Natural killer cell treated with Interleukin-12 subunit alpha and Interleukin-12 subunit beta and Interleukin-15 and Interleukin-18, amount 100 ng/mL, for 72 hours (primary cell): ENCODE results near the gene ZNF41. TPM values are rescaled to one million over a fixed set of nuclear protein-coding genes. Genes with fewer than 3 reads are reported as not detected.
A peak's percentile ranks its signal among the peaks of the same experiment; 100 is the strongest.
"Not testable (repeated sequence)": the region's sequence is repeated elsewhere in the genome, so short reads cannot be mapped to it uniquely, and the experiment has no call there.

Experiments
- ATAC-seq, 2 donors: fragments of 150-1000 bp; cut with Tn5 transposase in 1 of 2; sonication (Bioruptor Pico), chemical (Tn5 transposase) in 1 of 2; 2 replicates each; pipeline ENCODE4 v1.10.0; 2021
- DNase-seq: peaks from one replicate; pipeline ENCODE4 v3.0.0; 2022; ENCODE audit warnings: low spot score
- H3K27ac Mint-ChIP-seq, 2 donors: 1 replicate in 1 of 2; 2 replicates in 1 of 2; pipeline ENCODE4 v1.8.0; 2022; ENCODE audit warnings: mixed read lengths in 2 of 2, mild to moderate bottlenecking in 1 of 2, moderate library complexity in 1 of 2
- H3K27me3 Mint-ChIP-seq, 2 donors: 1 replicate in 1 of 2; 2 replicates in 1 of 2; pipeline ENCODE4 v1.8.0; 2022; ENCODE audit warnings: mixed read lengths in 2 of 2
- H3K36me3 Mint-ChIP-seq: one replicate; pipeline ENCODE4 v1.8.0; 2022; ENCODE audit warnings: mixed read lengths
- H3K4me1 Mint-ChIP-seq, 2 donors: 1 replicate in 1 of 2; 2 replicates in 1 of 2; pipeline ENCODE4 v1.8.0; 2022; ENCODE audit warnings: low read depth in 2 of 2, mixed read lengths in 2 of 2, mild to moderate bottlenecking in 1 of 2
- H3K4me3 Mint-ChIP-seq: one replicate; pipeline ENCODE4 v1.8.0; 2022; ENCODE audit warnings: mixed read lengths
- H3K9me3 Mint-ChIP-seq: 2 replicates; pipeline ENCODE4 v1.8.0; 2022; ENCODE audit warnings: mixed read lengths
- total RNA-seq, 2 donors: library from RNA; stranded (reverse); gene quantifications; one replicate each; pipeline ENCODE4 v1.2.3, GENCODE V29; 2022

The ZNF41 gene
- 10 to 100 TPM; 12.5 to 16.6 TPM for total RNA-seq

DNA sequence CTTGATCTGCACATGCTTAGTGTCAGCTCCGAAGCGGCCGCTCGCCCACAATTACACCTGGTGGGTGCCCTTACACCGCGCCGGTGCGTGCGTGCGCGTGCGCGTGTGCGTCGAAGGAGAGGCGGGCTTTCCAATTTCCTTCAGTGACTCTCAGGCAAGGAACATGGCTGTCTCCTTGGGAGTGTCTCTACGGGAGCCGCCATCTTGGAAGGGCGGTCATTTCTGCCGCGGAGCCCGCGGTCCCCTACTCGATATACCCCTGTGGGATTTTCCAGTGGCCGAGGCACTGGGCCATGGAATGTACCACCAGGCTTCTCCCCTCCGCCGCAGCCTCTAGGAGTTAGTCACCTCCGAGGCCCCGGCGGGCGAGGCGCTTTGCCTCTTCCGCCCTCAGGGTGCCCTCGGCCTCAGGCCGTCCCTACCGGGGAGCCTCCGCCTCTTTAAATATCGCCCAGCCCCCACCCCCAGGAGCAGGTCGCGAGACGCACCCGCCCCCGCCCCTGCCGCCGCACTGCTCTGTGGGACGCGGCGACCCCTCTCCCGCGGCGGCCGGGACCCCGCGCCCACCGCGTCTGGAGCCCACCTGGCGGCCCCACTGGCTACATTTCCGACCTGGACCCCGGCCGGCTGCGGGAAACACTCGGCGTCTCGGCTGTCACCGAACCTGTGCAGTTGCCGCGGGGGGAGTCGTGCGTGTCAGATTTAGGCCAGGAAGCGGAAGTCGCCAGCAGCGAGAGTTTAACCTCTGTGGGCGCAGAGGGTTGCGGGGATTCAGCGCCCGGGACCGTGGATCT is at the start of gene ZNF41:
Gene ZNF41 (minus strand): TSS at position 711 of the 794 bp plus-strand sequence. CDS start 15,741 bp downstream, outside the sequence.
- H3K4me1 Mint-ChIP-seq, result peaks cover 10 to 21% of the 10 kb centered on the region in 2 donors
- peaks cover 0 to 3% of the 10 kb centered on the region in 2 donors for H3K27me3 Mint-ChIP-seq
- H3K36me3 Mint-ChIP-seq, result no peaks in the 10 kb centered on the region
- ATAC-seq (peak; percentile 90 to 92), DNase-seq (peak; percentile 71)
- peak within 1 kb of the TSS; percentile 80 to 85 for H3K27ac Mint-ChIP-seq
- no peaks in the 10 kb centered on the region for H3K9me3 Mint-ChIP-seq
- peak within 1 kb of the TSS; percentile 96 for H3K4me3 Mint-ChIP-seq

DNA sequence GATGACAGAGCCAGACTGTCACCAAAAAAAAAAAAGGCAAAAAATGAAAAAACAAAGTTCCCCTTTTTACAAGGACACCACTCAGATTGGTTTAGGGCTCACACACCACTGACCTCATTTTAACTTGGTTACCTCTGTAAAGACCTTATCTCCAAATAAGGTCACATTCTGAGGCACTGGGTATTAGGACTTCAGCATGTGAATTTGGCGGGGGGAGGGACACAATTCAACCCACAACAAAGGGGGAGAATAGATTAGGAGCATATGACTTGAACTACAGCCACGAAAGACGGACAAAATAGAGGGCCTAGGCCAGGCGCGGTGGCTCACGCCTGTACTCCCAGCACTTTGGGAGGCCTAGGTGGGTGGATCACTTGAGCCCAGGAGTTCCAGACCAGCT is 47.0 kb upstream of the ZNF41 start:
- no peak overlapping the region for H3K4me3 Mint-ChIP-seq
- H3K27ac Mint-ChIP-seq, result no peak overlapping the region
- H3K27me3 Mint-ChIP-seq, result peaks cover 0 to 10% of the 10 kb centered on the region in 2 donors
- H3K9me3 Mint-ChIP-seq, result no peaks in the 10 kb centered on the region
- DNase-seq (no peak), ATAC-seq (no peak)
- H3K36me3 Mint-ChIP-seq, result no peaks in the 10 kb centered on the region
- H3K4me1 Mint-ChIP-seq, result no peaks in the 10 kb centered on the region

DNA sequence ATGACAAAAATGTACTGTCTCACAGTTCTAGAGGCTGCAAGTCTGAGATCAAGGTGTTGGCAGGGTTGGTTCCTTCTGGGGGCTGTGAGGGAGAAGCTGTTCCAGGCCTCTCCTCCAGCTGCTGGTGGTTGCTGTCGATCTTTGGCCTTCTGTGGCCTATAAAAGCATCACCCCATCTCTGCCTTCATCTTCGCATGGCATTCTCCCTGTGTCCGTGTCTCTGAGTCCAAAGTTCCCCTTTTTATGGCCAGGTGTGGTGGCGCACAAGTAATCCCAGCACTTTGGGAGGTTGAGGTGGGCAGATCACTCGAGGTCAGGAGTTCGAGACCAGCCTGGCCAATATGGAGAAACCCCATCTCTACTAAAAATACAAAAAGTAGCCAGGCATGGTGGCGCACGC is 46.5 kb upstream of the ZNF41 start:
- no peaks in the 10 kb centered on the region for H3K4me1 Mint-ChIP-seq
- H3K4me3 Mint-ChIP-seq, result no peak overlapping the region
- no peak for DNase-seq
- H3K27me3 Mint-ChIP-seq, result peaks cover 0 to 9% of the 10 kb centered on the region in 2 donors
- no peak for ATAC-seq
- no peaks in the 10 kb centered on the region for H3K9me3 Mint-ChIP-seq
- H3K27ac Mint-ChIP-seq, result no peak overlapping the region
- no peaks in the 10 kb centered on the region for H3K36me3 Mint-ChIP-seq

DNA sequence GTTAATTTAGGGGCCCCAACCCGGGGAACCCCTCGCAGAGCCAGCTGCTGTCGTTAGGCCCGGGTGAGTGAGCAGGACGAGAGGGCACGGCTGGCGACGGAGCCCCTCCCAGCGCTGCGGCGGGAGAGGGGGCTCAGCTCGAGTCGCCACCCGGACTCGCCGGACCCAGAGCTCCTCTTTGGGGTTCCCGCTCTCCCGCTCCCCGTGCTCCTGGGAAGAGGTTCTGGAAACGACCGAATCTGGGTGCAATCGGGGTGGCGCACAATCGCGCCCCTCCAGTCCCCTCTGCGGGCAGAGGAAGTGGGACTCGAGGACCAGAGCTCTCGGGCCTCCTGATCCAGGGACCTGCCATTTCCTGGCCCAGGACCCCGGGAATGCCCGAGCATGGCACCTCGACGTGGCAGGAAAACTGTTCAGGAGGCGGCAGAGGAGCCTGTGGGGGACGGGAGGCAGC is 40.7 kb upstream of the ZNF41 start:
- ATAC-seq (peak; percentile 4 to 68), DNase-seq (no peak)
- Mint-ChIP-seq H3K9me3 (no peaks in the 10 kb centered on the region), H3K27me3 (peaks cover 0 to 3% of the 10 kb centered on the region in 2 donors), H3K36me3 (no peaks in the 10 kb centered on the region), H3K4me1 (no peaks in the 10 kb centered on the region), H3K4me3 (peak overlapping the region; percentile 70), H3K27ac (no peak overlapping the region)

DNA sequence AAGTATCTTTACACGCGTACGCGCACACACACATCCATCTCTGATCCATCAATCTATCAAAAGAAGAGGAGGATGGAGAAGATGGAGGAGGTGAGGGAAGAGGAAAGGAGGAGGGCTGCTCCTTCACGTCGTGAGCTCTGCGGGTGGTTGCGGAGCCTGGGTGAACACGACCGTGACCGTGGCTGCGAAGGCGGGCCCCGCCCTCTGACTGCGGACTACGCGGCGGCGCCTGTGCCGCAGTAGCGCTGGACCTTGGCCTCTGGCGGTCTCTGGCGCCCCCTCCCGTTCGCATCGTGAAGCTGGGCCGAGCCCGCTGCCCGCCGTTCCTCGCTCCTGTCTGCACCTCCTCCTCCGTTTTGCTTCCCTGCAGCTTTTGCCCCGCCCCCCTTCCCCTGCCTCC is 40.3 kb upstream of the ZNF41 start:
- no peaks in the 10 kb centered on the region for H3K9me3 Mint-ChIP-seq
- H3K4me3 Mint-ChIP-seq, result peak overlapping the region; percentile 70
- no peak overlapping the region for H3K27ac Mint-ChIP-seq
- DNase-seq (peak; percentile 83), ATAC-seq (peak; percentile 97 to 99)
- no peaks in the 10 kb centered on the region for H3K36me3 Mint-ChIP-seq
- H3K4me1 Mint-ChIP-seq, result no peaks in the 10 kb centered on the region
- H3K27me3 Mint-ChIP-seq, result peaks cover 0 to 3% of the 10 kb centered on the region in 2 donors

DNA sequence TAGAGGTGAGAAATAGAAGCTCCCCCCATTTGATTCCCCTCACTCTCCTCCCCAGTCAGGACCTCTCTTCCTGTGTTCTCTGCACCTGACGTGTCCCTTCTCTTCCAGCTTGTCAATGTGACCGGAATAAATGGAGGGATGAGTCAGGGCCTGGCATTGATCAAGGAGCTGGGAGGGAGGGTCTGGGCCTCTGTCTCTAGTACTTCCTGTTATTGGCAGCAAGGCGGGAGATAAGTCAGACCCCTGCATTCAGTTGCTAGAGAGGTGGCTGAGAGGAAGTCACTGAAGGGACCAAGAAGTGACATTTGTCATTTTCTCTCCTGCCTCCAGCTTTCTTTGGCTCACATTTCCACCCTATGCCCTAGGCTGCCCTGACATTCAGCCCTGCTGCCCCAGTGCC is 35.1 kb upstream of the ZNF41 start:
- H3K4me1 Mint-ChIP-seq, result peaks cover 13 to 14% of the 10 kb centered on the region in 2 donors
- H3K9me3 Mint-ChIP-seq, result no peaks in the 10 kb centered on the region
- no peak overlapping the region for H3K4me3 Mint-ChIP-seq
- H3K36me3 Mint-ChIP-seq, result no peaks in the 10 kb centered on the region
- DNase-seq (no peak), ATAC-seq (no peak)
- peaks cover 0 to 5% of the 10 kb centered on the region in 2 donors for H3K27me3 Mint-ChIP-seq
- no peak overlapping the region for H3K27ac Mint-ChIP-seq

DNA sequence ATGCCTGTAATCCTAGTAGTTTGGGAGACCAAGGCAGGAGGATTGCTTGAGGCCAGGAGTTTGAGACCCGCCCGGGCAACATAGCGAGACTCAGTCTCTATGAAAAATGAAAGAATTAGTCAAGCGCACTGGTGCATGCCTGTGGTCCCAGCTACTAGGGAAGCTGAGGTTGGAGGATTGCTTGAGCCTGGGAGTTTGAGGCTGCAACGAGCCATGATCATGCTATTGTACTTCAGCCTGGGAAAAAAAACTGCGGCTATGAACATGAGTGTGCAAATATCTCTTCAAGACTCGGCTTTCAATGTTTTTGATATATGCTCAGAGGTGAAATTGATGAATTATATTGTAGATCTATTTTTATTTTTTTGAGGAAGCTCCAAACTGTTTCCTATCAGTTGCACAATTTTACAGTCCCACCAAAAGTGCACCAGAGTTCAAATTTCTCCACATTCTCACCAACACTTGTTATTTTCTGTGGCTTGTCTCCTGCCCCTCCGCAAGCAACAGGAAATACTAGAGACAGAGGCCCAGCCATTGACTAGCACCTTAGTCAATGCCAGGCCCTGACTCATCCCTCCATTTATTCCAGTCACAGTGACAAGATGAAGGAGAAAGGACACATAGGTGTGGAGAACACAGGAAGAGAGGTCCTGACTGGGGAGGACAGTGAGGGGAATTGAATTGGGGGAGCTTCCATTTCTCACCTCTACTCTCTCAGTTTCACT is 33.1 kb upstream of the ZNF41 start:
- Mint-ChIP-seq H3K4me3 (no peak overlapping the region), H3K4me1 (peaks cover 19 to 20% of the 10 kb centered on the region in 2 donors), H3K9me3 (no peaks in the 10 kb centered on the region), H3K27ac (no peak overlapping the region), H3K27me3 (peaks cover 0 to 7% of the 10 kb centered on the region in 2 donors), H3K36me3 (no peaks in the 10 kb centered on the region)
- ATAC-seq (no peak), DNase-seq (no peak)

DNA sequence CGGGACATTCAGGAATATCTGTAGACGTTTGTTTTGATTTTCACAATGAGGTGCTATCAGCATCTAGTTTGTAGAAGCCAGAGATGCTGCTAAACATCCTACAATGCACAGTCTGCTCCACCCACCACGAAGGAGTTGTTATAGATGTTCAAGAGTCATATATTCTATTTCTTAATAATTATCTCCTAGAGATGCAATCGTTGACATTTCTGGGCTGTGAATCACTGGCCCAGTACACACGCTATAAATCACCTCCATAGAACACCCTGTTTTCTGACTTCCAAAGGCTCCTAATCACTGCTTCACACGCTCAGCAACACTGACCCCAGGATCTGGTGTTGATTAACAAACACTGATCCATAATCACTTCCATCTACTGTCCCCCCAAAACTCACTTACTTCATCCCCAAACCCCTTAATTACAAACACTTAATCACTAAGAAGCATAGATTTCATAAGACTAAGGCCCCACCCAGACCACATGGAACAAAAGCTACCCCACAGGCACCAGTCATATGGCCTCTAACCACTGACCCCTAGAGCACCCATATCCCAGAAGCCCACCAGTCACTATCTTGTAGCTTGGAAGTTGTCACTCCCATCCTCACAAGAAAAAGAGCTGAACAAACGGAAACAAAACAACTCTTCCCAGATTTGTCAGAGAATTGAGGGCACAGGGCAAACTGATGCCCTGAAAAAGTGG is 31.7 kb upstream of the ZNF41 start:
- Mint-ChIP-seq H3K27ac (no peak overlapping the region), H3K4me1 (peaks cover 19 to 20% of the 10 kb centered on the region in 2 donors), H3K9me3 (no peaks in the 10 kb centered on the region), H3K36me3 (no peaks in the 10 kb centered on the region), H3K27me3 (peaks cover 0 to 7% of the 10 kb centered on the region in 2 donors), H3K4me3 (peak overlapping the region; percentile 77)
- DNase-seq (no peak), ATAC-seq (no peak)

DNA sequence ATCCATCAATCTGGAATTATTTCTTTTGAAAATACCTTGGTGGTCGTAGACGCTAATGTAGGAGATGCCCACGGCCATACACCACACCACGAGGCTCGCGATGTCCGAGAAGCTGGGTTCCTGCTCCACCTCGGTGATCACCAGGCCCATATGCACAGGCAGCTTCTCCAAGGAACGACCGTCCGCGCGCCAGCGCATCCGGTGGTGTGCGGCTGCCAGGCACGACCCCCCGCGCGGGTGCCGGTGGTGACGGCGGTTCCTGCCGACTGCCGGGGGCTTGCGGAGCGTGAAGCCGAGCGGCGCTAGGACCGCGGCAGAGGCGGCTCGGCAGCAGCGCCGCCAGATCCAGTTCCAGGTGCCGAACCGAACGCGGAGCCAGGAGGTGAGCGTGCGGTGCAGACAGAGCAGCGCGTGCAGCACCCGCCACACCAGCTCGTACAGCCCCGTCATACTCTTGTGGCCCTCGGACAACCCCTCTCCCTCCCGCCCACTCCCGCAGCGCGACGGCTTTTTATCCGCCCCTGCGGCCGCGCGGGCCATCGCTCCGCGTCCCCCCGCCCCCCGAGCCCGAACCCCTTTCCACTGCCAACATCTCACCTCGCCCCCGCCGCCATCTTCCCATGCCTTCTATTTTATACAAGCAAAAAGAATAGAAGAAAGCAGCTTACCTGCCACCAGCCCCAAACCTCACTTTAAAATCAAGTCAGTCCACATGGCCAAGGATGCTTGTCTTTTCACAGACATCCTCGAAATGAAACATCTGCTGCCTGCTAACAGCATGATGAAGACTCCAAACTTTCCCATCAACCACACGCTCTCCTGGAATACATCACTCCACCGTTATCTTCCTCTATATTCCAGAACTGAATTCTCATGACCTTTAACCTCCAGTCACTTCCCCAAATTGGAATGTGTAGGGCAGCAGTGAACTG is 30.3 kb upstream of the ZNF41 start:
- not testable (repeated sequence) for H3K36me3 Mint-ChIP-seq, H3K27me3 Mint-ChIP-seq, DNase-seq, H3K27ac Mint-ChIP-seq, H3K9me3 Mint-ChIP-seq
- ATAC-seq, result peak; percentile 79 to 80
- Mint-ChIP-seq H3K4me3 (peak overlapping the region; percentile 92), H3K4me1 (peaks cover 19 to 20% of the 10 kb centered on the region in 2 donors)

DNA sequence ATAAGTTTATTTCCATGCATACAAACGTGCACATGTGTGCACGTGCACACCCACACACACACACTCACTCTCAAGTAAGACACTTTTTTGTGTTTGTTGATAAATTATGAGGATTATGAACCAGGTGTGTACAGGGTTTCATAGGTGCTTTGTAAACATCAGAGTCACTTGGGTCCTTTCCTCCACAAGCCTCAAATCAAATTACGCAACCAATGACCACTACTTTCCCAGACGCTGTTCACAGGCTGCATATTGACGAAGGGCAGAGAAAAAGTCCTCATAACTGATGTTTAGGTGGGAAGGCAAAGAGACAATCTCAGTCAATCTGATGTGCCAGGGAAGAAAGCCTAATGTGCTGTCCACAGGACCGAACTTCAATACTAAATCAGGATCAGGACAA is 29.4 kb upstream of the ZNF41 start:
- not testable (repeated sequence) for H3K36me3 Mint-ChIP-seq, H3K27ac Mint-ChIP-seq, H3K9me3 Mint-ChIP-seq, ATAC-seq, DNase-seq, H3K27me3 Mint-ChIP-seq
- H3K4me1 Mint-ChIP-seq, result peaks cover 19 to 20% of the 10 kb centered on the region in 2 donors
- H3K4me3 Mint-ChIP-seq, result peak overlapping the region; percentile 44

DNA sequence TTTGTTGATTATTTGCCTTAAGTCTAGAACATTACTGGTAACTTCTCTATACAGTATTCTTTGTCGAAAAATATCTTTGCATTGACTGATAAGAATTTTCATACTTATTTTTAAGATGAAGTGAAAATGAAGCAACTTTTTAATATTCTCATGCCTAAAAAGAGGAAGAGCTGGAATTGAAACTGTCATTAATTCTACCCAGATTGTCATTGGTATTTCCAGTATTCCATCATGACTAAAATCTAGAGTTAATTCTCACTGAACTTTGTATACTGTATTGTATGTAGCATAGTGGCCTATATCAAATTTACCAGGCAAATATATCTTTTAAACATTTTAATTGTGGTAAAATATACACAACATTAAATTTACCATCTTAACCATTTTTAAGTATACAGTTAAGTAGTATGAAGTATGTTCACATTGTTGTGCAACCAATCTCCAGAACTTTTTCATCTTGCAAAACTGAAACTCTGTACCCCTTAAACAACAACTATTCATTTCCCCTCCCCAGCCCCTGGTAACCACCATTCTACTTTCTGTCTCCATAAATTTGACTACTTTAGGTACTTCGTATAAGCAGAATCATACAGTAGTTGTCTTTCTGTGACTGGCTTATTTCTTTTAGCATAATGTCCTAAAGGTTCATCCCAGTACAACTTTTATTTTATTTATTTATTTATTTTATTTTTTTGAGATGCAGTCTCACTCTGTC is 24.3 kb upstream of the ZNF41 start:
- Mint-ChIP-seq H3K4me1 (peaks cover 0 to under 1% of the 10 kb centered on the region in 2 donors), H3K36me3 (no peaks in the 10 kb centered on the region), H3K9me3 (no peaks in the 10 kb centered on the region), H3K27me3 (no peaks in the 10 kb centered on the region), H3K27ac (no peak overlapping the region), H3K4me3 (no peak overlapping the region)
- ATAC-seq, result no peak
- DNase-seq, result no peak

DNA sequence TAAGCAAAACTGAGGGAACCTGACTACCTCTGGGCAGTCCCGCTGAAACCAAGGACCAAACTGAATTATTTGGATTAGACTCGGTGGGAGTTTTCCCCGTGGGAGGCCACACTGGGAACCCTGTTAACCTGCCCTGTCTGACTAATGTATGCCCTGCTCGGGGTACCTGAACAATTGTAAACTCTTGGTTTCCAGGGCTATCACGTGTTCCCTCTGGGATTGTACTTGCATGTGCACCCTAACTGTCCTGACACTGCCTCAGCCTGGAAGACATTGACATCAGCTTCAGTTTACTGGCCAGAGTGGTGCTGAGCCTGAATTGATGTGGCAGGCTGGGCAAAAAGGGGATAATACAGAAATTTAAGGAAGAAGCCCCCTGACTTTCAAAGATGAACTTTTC is 20.1 kb upstream of the ZNF41 start:
- no peaks in the 10 kb centered on the region for H3K36me3 Mint-ChIP-seq
- H3K27ac Mint-ChIP-seq, result no peak overlapping the region
- H3K27me3 Mint-ChIP-seq, result peaks cover 0 to 3% of the 10 kb centered on the region in 2 donors
- no peak overlapping the region for H3K4me3 Mint-ChIP-seq
- DNase-seq (no peak), ATAC-seq (no peak)
- no peaks in the 10 kb centered on the region for H3K9me3 Mint-ChIP-seq
- no peaks in the 10 kb centered on the region for H3K4me1 Mint-ChIP-seq
